Loucy (cell line): ENCODE results near the gene SDK2.

Source experiments
- CTCF ChIP-seq: fragments of 200-600 bp; sonication (generic); conservative IDR thresholded peaks from 2 replicates; pipeline ENCODE4 v1.5.1; 2014; ENCODE audit warnings: mild to moderate bottlenecking, antibody characterized with exemption, low read length
- EZH2phosphoT487 ChIP-seq: fragments of 200-600 bp; IDR thresholded peaks from 2 replicates; pipeline ENCODE4 v1.6.1; 2018; ENCODE audit warnings: antibody characterized with exemption, mild to moderate bottlenecking, moderate library complexity, borderline replicate concordance

GRCh38 chr17:73533127-73533526 lies 111.1 kb downstream of the SDK2 start:
- TF ChIP-seq CTCF (no peak), EZH2phosphoT487 (no peak)
